Stimulated activated CD4-positive, alpha-beta T cell treated with anti-CD3 and anti-CD28 coated beads, TNF-alpha, amount 100 ng/mL, for 48 hours (primary cell): ENCODE data around the gene IDUA.
A peak's percentile ranks its signal among the peaks of the same experiment; 100 is the strongest.
"Not testable (repeated sequence)": the region's sequence is repeated elsewhere in the genome, so short reads cannot be mapped to it uniquely, and the experiment has no call there.

Experiments used
- DNase-seq, 3 donors: peaks; one replicate each; pipeline ENCODE4 v3.0.0-alpha.2; 2020; ENCODE audit warnings: low read depth in 3 of 3

The IDUA gene

DNA sequence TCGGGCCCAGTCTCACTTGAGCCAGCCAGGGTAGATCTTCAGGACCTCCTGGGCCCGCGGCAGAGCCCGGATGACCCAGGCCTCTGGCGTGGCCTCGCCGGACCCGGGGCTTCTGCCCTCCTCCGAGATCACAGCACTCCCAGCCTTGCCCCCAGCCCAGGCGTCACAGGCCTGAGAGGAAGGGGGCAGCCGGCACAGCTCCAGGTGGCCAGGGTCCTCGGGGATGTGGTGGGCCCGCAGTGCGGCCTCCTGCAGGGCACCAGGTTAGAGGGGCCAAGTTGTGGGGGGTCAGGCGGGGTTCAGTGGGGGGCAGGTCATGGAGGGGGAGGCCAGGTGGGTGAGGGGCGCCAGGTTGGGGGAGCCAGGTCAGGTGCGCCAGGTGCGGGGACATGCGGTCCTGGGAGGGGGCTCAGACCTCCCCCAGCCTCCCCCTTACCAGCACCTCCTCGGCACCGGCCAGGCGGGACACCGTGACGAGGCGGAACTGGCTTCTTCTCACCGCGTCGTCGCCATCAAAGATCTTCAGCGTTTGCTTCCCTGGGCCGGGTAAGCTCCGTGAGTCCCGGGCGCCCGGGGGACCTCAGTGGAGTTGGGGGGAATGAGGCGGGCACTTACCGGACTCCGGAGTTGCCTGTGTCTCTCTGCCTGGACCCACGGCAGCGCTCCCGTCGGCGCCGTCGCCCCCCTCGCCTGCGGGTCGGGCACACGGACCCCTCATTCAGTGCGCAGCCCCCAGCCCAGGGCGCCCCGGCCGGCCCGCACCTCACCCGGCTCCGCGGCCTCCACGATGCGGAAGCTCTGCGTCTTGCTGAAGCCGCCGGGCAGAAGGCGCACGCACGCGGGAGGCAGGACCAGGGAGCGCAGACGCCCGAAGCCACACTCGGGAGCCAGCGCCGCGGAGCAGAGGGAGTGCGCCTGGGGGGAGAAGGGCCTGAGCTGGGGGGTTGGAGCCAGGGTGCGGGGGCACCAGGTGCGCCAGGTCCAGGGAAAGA, 19.4 kb upstream of the IDUA start:
- DNase-seq = no peak

DNA sequence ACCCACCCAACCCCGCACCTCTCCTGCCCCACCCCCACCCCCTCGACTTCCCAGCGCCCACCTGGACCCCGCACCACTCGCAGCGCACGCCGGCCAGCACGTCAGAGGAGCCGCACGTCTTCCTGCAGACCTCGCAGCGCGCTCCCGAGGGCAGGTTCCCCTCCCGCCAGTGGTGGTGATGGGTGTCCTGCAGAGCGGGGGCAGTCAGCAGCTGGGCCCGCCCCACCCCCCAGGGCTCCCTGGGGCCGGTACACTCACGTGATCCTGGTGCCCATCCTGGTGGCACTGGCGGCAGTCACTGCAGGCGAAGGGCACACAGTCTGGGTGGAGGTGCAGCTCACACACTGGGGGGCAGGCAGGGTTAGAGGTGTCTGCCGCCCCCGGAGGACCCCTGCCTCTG, 18.6 kb upstream of the IDUA start:
- DNase-seq = no peak

DNA sequence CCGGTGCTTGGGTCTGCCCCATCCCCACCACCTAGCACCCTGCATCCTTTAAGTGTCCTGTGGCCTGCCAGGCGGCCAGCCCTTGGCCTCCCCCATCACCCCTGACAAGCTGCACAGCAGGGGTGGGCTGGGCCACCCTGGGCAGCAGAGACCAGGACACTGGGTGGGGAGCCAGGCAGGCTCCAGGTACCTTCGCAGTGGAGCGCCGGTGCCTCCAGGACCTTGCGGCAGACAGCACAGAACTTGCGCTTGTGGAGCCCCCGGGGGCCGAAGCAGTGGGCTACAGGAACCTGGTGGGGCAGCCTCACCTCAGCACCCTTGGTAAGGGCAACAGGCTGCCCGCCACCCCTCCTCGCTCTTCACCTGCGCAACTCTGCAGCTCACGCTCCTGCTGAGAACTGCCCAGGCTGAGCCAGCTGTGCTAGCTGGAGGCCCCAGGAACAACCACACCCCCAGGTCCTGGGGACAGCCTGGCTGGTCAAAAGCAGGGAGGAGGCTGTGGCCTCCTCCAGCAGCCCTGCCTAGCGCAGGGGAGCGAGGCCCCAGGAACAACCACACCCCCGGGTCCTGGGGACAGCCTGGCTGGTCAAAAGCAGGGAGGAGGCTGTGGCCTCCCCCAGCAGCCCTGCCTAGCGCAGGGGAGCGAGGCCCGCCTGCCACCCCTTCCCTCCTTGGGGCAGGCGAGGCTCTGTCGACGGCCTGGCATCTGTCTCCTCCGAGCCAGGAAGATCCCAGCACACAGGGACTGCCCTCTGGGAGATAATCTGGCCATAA, 18.0 kb upstream of the IDUA start:
- no peak for DNase-seq

GRCh38 chr4:970046-970745, 16.6 kb upstream of the IDUA start:
- DNase-seq = no peak

- DNase-seq = no peak
Measured at GRCh38 chr4:970854-971520, 15.9 kb upstream of the IDUA start.

- DNase-seq = no peak
Measured at GRCh38 chr4:971666-972500, 15.0 kb upstream of the IDUA start.

DNA sequence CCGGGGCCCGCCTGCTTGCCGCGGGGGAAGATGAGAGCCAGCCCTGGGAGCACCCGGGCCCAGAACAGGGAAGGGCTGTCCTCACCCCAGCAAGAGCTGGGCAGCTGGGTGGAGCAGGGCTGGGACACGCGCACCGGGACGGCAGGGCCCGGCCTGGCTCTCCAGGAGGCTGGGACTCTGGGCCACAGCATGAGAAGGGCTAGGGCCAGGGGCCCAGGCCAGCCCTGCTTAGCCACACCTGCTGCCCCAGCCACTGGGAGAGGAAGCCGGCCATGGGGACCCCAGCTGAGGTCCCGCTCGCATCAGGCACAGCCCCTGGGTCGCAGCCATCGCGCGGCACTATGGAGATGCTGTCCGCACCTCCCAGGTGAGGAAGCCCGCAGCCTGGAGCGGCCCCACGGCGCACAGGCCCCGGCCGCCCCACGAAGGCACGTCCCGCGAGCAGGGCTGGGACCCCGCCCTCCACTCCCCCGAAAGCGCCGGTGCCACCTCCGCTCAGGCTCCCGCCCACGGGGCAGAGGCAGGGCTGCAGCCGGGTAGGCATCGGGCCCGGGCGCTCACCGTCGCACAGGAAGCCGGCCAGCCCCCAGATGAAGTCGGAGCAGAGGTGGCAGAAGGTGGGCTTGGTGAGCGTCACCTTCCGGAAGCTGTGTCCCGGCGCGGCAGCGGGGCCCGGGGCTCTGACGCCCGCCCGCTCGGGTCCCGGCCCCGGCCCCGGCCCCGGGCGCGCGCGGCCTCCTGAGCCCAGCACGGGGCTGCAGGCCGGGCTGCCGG, 14.0 kb upstream of the IDUA start:
- DNase-seq = peak in 2 of 3 donors; percentile 11 to 27

DNA sequence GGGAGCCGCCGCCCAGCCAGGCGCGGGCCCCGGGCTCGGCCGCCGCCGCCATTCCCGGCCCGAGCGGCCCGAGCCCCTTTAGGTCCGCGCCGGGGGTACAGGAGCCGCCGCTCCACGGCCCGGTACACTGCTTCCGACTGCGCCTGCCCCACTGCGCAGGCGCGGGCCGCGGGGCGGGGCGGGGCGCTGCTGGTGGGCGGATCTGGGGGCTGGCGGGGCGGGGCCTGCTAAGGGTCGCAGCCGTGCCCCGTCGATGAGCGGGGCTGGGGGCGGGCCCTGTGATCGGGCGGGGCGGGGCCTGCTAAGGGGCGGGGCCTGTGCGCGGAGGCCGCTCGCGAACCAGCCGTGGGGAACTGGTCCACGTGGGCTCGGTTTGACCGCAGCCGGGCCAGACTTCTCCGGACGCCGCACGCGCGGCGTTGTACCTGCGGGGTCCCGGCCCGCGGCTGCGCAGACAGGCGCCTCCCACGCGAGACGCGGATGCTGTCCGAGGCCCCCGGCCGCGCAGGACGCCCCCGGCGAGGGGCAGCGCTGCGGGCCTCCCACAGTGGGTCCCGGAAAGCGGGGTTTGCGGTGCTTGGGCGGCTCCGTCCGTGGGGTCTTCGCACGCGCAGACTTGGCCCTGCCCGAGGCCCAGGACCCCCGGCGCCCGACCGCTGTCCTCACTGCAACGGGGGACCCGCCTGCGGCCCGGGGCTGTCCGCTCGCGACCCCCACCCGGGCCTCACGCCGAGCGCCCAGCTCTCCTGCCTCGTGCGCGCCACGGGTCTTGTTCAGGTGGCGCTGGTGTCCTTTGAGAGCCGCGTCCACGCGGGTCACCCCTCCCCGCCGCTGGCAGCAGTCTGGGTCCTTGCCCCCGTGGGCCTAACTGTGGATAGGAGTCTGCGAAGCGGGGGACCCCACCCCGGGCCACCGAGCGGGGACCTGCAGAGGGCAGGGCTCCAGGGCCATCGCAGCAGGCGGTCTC, 13.1 kb upstream of the IDUA start, which contains the start of gene DGKQ:
DGKQ (minus strand) TSS at position 139 of the 967 bp plus-strand sequence; CDS start at position 52, 87 bp downstream.
- DNase-seq = peak; percentile 64 to 84 (median 79)

DNA sequence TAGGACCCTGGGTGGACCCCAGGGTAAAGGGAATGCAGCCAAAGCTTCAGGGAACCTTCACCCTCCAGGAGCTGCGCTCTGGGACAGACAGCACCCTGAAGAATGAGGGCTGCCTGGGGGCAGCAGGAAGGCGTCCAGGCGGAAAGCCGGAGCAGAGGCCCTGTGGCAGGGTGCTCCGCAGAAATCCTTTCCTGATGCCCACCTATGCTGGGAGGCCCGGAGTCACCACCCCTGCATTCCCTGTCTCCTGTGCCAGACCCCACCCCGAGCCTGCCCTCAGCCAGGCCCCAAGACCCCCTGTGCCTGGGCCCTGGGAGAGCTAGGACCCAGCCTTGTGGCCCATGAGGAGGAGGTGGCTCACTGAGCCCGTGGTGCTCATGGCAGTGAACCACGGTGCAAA, 12.2 kb upstream of the IDUA start:
- no peak for DNase-seq

- not testable (repeated sequence) for DNase-seq
Measured at GRCh38 chr4:976016-976415, 10.8 kb upstream of the IDUA start.

- DNase-seq = no peak
Measured at GRCh38 chr4:978957-979701, 7.7 kb upstream of the IDUA start.

- DNase-seq = no peak
Measured at GRCh38 chr4:982291-982690, 4.6 kb upstream of the IDUA start.

GRCh38 chr4:982814-983213, 4.0 kb upstream of the IDUA start:
- DNase-seq = no peak

DNA sequence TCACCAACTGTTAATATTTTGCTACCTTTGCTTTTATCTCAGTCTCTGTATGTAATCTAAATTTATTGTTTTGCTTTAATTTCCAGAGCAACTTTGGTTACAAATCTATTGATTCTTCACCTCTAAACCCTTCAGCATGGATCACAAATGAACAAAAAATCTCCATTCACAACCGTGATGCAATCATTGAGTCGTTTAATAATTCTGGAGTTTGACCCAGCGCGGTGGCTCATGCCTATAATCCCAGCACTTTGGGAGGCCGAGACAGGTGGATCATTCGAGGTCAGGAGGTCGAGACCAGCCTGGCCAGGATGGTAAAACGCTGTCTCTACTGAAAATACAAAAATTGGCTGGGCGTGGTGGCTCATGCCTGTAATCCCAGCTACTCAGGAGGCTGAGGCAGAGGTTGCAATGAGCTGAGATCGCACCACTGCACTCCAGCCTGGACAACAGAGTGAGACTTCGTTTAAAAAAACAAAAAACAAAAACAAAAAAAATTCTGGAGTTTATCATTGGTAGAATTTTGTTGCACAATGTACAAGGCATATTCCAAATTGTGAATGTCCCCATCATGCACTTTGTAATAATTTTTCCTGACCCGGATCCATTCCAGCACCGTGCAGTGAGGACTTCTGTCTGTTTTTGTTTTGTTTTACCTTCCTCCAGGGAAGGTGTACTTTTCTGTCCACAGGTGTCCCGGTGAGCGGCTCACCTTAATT, 2.3 kb upstream of the IDUA start:
- no peak for DNase-seq

DNA sequence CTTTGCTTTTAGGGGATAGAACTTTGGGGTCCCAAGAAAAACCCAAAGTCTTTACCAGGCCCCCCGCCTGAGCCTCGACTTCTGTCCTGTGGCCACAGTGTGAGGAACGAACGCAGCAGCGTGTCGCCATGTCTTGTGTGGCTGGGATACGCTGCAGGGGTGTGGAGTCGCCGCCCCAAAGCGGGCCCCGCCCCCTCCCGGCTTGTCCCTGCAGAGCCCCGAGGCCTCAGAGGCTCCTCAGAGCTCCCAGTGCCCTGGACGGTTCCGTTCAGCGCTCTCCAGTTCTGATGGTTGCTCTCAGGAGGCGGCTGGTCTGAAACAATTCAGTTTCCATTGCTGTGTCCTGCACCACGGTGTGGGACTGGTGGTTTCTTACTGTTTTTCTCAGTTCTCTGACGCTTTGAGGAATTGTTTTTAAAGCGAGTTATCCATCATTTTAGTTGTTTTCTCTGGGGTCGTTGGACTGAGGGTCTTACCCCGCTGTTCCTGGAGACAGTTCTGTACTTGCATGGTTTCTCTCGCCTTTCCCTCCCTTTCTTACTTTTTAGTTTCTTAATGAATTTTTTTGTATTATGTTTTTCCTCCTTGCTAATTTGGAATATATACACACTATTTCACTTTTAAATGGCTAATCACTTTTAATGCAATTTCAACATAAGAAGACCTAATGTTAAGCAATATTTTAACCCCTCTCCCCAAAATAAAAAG, 1.6 kb upstream of the IDUA start:
- peak; percentile 50 to 64 (median 56) for DNase-seq

GRCh38 chr4:986428-986878, 391 bp upstream of the IDUA start:
- no peak for DNase-seq
